Daoy (cell line): ENCODE data around the gene MAD1L1. TPM values are rescaled to one million over a fixed set of nuclear protein-coding genes. Genes with fewer than 3 reads are reported as not detected.
A peak's percentile ranks its signal among the peaks of the same experiment; 100 is the strongest.
"Not testable (repeated sequence)": the region's sequence is repeated elsewhere in the genome, so short reads cannot be mapped to it uniquely, and the experiment has no call there.

ENCODE experiments used
- DNase-seq: peaks from one replicate; pipeline ENCODE4 v3.0.0-alpha.2; 2015; ENCODE audit warnings: low read depth
- total RNA-seq: library from RNA; depleted of rRNA; stranded (reverse); fragments of >200 nt; shearing (Covaris generic); gene quantifications from 2 replicates; pipeline ENCODE4 v1.2.3, GENCODE V29; 2014

Gene MAD1L1
- total RNA-seq, 1 experiment from 2014 or later: 103 TPM

DNA sequence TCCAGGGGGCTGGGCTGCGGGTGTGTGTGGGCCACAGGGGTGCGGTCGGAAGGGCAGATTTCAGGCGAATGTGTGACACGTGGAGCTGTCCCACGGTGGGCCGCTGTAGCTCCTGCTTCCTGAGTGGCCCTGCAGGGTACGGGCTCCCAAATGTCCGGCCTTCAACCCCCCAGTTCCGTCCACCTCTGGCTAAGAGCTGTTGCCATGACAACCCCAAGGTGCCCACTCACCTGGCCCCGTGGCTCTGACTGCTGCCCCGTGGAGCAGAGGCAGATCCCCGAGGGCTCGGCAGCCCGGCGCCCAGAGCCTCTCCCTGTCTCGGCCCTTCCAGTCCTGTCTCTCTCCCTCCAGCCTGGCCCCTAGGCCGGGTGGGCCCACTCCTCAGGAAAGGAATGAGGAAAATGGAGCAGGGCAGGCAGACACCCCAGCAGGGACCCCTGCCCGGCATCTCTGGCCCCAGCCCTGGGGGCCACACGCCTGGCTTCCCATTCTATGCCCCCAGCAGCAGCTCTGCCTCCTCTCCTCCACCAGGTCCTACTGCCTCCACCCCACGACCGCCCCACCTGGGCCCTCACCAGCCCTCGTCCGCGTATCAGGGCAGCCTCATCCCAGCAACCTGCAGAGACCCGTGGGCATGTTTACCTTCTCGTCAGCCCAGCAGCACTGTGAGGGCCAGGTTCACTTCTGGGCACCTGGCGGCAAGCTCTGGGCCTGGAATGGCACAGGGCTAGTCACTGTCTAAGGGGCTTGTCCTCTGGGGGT, 347.1 kb downstream of the MAD1L1 start:
- DNase-seq: no peak

DNA sequence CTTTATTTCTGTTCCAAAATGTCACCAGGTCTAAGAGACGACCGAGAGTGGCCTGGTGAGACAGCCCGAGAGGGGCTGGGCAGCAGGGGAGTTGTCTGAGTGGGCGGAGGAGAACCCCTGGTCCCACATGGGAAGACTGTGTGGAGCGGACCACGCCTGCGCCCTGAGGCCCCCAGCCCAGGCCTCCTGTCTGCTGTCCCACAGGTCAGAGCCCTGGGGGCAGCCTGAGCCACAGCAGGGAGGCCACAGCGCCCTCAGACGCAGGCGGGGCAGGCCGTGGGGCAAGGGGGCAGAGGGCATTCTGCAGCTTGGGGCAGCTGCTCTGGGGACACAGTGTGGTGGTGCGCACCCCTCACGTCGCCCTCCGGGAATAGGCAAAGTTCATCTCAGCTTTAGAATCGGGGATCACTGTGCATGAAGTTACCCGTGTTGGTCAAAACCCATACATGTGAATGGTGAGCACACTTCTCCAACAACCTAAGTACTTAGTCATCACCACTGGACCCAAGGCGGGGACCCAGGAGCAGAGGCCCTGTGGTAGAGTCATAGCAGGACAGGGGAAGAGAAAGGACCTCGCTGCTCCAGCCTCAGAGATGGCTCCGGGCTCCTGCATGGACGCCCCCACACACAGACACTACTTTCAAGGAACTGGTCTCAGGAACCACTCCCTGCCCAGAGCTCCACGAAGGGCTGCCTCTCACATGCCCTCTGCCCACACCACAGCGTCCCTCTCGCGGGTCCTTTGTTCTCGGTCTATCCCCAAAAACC, 348.0 kb downstream of the MAD1L1 start:
- no peak for DNase-seq

DNA sequence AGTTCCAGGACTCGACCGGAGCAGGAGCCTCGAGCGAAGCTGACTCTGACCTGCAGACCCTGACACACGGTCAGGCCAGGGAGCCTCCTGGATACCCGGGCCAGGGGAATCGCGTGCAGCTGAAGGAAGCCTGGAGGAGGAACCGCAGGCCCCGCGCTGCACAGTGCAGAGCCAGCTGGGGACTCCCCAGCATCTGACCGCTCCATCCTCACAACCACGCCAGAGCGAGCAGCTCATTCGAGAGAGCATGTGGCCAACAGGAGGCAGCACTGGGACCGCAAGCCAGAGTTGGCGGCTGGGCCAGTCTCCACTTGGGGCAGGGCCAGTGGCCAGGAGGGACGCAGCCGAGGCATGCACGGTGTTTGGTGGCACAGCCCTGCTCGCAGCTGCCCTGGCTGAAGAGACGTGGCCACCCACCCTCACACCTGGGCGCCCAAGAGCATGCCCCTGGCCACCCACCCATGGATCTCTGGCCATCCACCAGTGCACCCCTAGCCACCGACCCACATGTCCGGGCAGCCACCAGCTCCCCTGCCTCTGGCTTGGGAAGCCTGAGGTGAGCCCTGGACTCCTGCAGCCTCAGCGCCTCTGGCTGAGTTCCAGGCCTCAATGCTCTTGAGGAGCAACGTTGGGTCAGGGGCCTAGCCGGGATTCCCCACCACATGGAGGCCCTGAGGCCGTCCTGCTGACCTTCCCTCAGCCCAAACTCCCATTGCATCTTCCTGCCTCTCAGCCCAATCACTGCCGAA, 348.7 kb downstream of the MAD1L1 start:
- DNase-seq: peak; percentile 48

DNA sequence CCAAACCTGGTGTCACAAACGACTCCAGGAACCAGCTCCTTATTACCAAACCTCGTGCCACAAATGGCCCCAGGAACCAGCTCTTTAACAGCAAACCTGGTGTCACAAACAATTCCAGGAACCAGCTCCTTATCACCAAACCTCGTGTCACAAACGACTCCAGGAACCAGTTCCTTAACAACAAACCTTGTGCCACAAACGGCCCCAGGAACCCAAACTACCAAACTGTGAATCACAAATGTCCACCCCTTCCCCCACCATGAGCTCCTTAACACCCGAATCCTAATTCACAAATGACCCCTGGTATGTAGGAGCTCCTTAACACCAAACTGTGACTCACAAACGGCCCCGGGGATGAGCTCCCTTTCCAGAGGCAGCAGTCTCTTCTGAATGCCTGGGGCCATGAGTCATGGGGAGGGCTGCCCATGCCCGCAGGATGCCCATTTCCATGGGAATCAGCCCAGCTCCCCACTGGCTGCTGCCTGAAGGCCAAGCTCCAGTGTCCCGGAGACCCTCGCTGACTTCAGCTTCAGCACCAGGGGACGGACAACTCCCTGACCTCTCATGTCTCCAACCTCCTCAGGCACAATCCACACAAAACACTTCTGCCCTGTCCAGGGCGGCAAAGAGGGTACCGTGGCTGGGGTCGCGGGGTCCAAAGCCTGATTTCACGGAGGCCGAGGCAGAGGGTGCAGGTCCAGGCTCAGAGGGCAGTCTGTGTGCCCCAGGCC, 349.5 kb downstream of the MAD1L1 start:
- DNase-seq: peak; percentile 96

DNA sequence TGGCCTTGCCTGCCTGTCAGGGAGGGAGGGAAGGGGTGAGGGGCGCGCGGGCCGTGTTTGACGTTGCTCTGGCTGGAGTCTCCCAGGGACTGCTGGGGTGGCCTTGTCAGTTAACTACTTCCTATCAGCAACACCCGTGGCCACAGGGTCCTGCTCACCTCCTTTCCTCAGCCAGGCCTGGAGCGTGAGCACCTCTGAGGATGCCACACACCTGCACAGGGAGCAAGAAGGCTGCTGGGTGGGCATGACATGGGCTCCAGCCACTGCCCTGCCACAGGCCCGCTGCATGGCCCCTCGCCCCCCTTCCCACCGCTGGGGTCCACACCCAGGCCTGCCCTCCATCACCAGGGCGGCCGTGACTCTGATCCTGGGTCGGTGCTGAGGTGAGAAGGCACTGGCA, 350.3 kb downstream of the MAD1L1 start:
- no peak for DNase-seq

DNA sequence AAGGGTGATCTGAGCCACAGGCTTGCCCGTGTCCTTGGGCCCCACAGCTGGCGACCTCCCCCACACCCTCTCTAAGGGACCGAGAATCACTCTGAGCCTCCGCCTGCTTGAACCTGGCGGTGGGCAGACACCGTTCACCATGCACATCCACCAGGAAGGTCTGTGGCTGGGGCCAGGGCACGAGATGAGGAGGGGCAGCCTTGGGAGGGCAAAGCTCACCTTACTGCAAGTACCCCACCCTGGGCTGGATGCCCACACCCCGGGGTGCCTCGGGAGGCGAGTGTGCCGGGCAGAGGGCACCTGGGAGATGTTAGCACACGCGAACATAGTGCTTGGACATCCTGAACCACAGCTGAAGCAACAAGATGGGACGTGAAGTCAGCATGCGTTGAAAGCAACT, 350.8 kb downstream of the MAD1L1 start:
- no peak for DNase-seq

DNA sequence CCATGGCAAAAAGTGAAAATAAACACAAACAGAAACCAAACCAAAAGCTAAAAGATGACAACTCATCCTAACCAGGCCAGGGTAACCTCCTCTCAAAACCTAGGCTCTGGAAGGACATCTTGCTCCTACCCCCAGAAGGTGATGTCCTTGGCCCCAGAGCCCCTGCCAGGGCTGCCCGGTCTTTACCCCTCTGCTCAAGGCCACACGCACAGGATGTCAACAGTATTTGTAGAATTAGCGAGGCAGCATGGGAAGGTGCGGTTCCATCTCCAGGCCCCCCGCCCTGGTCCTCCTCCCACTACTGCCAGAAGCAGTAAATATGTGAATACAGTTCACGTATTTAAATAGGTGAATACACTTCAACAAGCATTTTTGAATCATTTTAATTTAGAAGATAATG, 356.1 kb downstream of the MAD1L1 start:
- DNase-seq: not testable (repeated sequence)

DNA sequence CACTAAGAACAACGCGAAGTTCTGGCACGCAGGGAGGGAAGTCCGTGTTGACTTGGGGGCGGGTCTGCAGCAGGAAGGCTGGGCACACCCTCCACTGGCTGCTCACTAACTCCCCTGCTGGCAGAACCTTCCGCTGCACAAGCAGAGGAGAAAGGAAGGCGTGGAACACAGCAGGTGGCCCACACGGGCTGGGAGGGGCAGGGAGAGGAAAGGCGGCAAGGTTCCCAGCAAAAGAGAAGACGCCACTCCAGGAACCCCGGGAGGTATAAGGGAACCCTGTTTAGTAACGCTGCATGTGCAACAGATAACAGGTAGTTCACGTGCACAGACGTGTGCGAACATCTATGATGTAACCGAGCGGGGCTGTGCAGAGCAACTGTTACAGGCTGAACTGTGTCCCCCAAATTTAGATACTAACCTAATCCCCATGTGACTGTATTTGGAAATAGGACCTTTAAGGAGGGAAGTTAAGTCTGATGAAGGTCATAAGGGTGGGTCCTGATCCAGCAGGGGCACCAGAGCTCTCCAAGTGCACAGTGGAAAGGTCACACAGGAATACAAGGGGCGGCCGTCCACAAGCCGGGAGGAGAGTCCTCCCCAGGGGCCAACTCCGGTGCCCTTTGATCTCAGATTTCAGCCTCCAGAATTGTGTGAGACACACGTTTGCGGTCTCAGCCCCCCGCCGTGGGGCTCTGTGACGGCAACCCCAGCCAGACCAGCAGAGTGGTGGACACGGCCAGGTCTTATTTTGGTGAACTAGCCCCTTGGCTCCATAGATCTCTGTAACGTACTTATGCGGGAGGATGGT, 357.1 kb downstream of the MAD1L1 start:
- not testable (repeated sequence) for DNase-seq

DNA sequence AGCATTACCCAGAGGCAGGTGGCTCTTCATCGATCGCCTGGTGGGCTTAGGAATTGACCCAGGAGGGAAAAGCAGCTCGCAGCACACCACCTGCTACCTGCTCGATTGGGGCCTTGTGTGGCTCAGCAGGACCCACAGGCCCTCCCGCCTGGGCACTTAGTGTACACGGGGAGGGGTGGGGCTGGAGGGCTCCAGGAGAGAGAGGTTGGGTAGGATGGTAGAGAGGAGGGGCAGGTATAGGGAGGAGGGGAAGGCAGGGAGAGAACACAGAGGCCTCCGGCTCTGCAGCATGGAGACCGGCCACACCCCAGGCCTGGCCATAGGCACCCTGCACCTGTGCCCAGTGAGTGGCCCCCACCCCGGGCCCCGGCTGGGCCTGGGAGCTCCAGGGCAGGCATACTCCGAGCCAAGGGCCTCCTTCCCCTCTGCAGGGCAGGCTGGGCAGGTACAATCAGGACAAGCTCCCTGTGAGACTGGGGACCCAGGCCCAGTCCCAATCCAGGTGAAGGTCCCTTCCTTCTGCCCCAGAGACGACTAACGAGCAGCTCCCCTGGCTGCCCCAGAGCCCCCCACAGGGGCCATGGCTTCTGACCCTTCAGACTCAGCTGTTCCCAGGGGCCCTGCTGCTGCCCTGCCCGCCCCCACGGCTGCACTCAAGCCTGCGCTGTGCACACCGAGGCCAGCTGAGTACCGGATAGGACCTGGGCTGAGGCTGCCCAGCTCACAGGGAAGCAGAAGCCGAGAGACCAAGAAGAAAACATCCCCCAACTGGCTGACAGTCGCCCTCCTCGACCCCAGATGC, 358.0 kb downstream of the MAD1L1 start:
- DNase-seq: not testable (repeated sequence)

DNA sequence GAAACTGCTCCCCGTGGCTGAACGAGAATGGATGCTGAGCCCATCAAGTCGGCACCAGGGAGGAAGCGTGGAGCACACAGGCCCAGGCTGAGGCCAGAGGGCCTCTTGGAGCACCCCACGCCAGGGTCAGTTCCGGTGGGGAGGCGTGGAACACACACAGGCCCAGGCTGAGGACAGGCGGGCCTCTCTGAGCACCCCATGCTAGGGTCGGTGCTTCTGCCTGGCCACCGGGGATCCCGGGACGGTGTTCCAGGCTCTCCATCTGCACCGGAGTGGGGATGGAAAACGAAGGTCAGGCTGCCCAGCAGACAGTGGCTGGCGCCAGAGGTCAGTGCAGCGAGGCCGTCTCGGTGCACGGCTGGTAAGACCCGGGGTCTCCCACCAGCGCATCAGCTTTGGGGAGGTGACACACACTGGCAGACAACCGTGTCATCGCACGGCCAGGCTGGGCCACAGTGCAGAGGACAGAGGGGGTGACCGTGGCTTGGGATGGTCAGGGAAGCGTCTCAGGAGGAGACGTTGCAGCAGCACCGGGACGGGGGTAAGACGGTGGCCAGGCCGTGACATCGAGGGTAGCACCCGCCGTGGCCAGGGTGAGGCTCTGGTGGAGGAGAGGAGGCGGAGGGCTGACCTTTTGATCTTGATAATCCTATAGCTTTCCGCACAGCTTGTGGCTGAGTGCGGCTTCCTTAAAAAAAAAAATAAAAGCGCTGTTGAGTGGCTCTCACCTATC, 358.7 kb downstream of the MAD1L1 start:
- DNase-seq: no peak

DNA sequence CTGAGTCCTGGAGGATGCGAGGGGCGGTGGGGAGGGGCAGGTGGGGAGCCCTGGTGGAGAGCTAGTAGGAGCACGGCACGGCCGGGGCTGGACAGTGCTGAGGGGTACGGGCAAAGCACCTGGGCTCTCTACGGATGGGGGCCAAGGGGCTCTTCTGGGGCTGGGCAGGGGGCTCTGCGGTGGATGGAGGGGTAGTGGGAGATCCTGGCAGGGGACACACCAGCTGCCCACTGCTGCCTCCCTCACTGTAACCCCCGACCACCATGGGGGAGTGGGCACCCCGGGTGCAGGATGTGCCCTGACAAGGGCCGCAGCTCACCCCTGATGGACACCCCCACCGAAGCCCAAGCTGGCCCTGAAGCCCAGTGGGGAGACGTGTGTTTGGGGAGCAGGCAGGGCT, 359.3 kb downstream of the MAD1L1 start:
- no peak for DNase-seq

DNA sequence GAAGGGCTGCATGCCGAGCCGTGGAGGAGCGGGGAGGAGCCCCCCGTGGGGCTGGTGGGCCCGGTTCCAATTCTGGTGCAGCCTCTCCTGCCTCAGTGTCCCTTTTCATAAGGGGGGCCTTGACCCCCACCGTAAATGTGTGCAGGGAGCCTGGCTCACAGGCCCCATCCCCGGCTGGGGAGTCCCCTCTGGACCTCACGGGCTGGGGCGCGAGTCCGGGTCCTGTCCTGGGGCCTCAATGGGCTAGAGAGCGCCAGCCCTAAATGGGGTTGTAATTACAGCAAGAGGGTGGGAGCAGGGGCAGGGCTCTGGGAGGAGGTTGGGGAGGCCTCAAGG, 359.7 kb downstream of the MAD1L1 start:
- no peak for DNase-seq

DNA sequence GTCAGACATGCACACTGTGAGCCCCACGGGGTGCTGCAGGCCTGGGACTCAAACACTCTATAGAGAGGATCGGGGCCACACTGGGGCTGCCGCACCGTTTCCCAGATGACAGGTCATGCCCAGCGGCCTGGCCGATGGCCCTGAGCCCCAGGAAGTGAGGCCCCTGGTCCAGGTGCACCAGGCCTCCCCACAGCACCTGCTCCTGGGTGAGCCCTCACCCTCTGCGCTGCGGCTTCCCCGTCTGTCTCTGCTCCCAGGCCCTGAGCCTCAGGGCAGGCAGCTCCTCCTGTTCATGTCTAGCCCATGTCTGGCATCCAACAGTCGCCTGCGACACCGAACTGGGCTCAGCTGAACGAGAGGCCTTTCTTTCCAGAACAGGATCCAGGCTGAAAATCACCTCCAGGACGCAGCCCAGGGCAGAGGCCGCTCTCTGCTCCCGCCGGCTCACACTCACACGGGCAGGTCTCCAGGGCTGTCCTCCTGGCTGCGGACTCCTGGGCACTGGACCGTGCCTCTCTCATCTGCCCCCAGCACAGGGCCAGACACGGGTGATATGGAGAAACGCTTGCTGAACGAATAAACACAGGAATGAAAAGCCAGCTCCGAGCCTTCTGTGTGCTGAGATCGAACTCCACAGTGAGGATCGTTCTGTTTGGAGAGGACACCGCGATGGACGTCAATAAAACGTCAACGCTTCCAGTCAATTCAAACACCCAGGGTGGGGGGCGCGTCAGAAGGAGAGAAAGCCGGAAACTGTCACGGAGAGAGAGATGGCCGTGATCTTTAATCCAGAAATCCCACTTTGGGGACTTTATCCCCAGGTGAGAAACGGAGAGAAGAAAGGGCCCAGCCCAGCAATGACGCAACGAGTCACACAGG, 360.3 kb downstream of the MAD1L1 start:
- DNase-seq: no peak

DNA sequence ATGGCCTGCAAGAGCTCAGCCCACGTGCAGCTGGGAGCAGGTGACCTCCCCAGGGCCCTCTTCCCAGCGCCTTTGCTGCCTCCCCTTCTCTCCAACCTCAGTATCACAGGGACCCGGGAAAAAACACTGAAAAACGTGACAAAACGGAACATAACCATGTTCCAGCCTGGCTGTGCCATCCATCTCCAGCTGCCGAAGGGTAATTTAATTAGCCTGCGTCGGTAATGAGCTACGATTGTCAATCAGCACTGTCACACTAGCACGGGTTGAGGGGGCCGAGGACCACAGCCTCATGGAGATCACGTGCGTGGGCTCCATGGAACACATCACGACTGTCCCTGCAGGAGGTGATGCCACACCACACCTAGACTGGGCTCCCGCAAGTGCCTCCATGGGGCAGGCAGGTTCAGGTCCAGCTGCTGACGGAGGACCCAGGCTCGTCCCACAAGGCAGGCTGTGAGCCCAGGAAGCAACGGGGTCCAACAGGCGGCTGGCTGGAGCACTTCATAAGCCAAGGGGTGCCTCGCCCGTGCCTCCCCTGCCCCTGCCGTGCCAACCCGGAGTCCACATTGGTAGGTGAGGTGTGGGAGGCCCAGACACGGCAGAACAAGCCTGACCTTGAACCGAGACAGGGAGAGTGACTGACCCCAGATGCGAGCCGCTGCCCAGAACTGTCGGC, 363.2 kb downstream of the MAD1L1 start:
- DNase-seq: no peak

DNA sequence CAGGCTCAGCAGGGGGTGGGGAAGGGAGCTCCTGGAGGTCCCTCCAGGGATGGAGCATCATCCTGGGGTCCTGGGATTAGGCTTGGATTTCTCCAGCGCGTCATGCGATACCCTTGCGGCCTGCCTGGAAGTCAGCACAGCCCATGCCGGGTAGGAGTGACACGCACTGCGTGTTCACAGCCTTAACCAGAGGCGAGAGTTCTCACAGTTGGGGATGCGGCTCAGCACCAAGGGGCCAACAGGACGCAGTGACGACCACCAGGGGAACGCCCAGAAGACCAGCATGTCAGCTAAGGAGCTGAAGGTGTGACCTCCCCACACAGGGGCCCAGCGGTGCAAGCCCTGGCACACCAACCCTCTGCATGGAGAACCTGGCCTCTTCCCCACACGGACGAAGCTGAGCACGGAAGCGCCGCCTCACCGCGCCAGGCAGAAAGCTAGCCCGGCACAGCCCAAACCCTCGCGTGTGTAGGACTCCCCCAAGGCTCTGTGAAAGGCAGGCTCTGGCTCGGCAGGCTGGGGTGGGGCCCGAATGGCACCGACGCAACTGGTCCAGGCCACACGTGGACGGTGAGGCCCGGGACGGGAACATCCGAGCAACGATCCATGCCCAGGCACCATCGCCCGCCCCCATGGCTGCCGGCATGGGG, 364.1 kb downstream of the MAD1L1 start:
- no peak for DNase-seq

DNA sequence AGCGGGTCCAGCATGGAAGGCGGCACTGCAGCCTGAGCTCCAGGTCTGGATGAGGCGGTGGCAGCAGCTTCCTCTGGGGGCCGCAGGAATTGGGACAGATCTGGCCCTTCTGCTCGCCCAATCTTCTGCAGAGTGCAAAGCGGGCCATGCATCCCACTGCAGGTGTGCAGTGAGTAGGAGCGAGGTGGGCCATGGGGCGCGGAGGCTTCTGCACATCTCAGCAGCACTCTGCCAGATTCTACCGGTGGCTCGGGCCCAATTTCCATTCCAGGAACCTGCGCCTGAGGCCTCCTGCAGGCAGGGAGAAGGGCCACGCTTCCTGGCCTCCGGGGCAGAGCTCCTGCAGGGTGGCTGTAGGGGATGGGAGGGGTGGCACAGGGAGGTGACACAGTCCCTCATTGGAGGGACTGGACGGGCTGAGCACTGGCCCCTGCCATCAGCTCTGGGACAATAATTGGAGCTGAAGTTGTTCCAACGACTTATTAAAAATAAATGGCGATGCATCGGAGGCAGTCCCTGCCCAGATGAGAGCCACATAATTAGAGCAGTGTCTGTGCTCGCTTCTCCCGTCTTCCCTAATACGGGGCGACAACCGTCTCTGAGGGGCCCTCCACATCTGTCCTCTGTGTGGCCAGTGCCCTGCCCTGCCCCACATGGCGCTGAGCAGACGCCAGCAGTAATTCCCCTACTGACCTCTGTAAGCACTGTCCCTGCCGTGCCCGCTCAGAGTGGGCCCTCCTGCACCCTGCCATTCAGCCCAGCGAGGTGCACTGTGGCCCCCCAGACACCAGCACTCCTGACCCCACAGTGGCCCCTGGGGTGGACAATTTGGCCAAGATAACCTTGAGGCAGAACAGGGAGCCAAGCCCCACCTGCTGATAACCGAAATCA, 365.1 kb downstream of the MAD1L1 start:
- no peak for DNase-seq
